Testis (tissue), 3 donors: ENCODE data around the gene TXNRD3. TPM values are rescaled to one million over a fixed set of nuclear protein-coding genes. Genes with fewer than 3 reads are reported as not detected.

Experiments
- DNase-seq: peaks from one replicate; pipeline ENCODE4 v3.0.0-alpha.2; 2019
- H3K27ac ChIP-seq, 2 donors: fragments of 200-600 bp; sonication (generic); one replicate each; pipeline ENCODE4 v1.5.1; 2019
- H3K27me3 ChIP-seq: fragments of 200-600 bp; sonication (generic); one replicate; pipeline ENCODE4 v1.5.1; 2019
- H3K36me3 ChIP-seq: fragments of 200-600 bp; sonication (generic); one replicate; pipeline ENCODE4 v1.5.1; 2017; ENCODE audit warnings: low read depth; ENCODE audit errors: missing control alignments
- H3K4me1 ChIP-seq: fragments of 200-600 bp; sonication (generic); one replicate; pipeline ENCODE4 v1.5.1; 2019
- H3K4me3 ChIP-seq, 2 donors: fragments of 200-600 bp; sonication (generic); one replicate each; pipeline ENCODE4 v1.5.1; 2017 to 2019
- H3K9me3 ChIP-seq: fragments of 200-600 bp; sonication (generic); one replicate; pipeline ENCODE4 v1.5.1; 2017
- POLR2A ChIP-seq: fragments of 450-650 bp; IDR thresholded peaks from one replicate; pipeline ENCODE4 v1.6.1; 2017; ENCODE audit warnings: antibody characterized with exemption, mild to moderate bottlenecking, moderate library complexity
- WGBS, 2 donors: methylation state at CpG; one replicate each; pipeline ENCODE4 v1.1.5; 2018; 5-methylcytosine and 5-hydroxymethylcytosine counted together
- intact Hi-C: fragments of 100-400 bp; cut with DNase I; formaldehyde crosslinking; loops from one replicate; pipeline ENCODE4 v1.15.1; 2023; ENCODE audit warnings: low total_unique reads
- polyA plus RNA-seq: library from polyadenylated mRNA; stranded (reverse); fragments of 350-450 nt; fragmentation: Illumina TruSeq; extraction: RNeasy Lipid Tissue Mini Kit (QIAGEN cat#74804); gene quantifications from one replicate; pipeline ENCODE4 v1.2.3, GENCODE V29; 2014; ENCODE audit warnings: low read depth, low replicate concordance; ENCODE audit not compliant: insufficient read depth
- total RNA-seq, 2 donors: library from RNA; depleted of rRNA; stranded (reverse); fragments of >200 nt; gene quantifications; one replicate each; pipeline ENCODE4 v1.2.3, GENCODE V29; 2016
- TF ChIP-seq, protein P1 (sequence below), 3 experiments: fragments of 450-650 bp in 2 of 3; fragments of 200-600 bp in 1 of 3; sonication (generic) in 1 of 3; IDR thresholded peaks; one replicate each; pipeline ENCODE4 v1.5.1; 2016 to 2019; ENCODE audit warnings: antibody characterized with exemption in 3 of 3, mild to moderate bottlenecking in 2 of 3, moderate library complexity in 1 of 3

The TXNRD3 gene
- total and polyA plus RNA-seq, 3 donors from 2014 or later = 25.7 to 67.9 (median 34.3) TPM

DNA sequence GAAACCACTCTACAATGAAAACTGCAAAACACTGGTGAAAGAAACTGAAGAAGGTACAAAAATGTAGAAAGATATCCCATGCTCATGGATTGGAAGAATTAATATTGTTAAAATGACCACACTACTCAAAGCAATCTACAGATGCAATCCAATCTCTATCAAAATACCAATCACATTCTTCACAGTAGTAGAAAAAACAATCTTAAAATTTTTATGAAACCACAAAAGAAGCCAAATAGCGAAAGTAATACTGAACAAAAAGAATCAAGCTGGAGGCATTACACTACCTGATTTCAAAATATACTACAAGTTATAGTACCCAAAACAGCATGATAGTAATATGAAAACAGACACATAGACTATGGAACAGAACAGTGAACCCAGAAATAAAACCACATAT, 36.9 kb downstream of the TXNRD3 start:
- DNase-seq = no peak
- TF ChIP-seq, protein P1, sequence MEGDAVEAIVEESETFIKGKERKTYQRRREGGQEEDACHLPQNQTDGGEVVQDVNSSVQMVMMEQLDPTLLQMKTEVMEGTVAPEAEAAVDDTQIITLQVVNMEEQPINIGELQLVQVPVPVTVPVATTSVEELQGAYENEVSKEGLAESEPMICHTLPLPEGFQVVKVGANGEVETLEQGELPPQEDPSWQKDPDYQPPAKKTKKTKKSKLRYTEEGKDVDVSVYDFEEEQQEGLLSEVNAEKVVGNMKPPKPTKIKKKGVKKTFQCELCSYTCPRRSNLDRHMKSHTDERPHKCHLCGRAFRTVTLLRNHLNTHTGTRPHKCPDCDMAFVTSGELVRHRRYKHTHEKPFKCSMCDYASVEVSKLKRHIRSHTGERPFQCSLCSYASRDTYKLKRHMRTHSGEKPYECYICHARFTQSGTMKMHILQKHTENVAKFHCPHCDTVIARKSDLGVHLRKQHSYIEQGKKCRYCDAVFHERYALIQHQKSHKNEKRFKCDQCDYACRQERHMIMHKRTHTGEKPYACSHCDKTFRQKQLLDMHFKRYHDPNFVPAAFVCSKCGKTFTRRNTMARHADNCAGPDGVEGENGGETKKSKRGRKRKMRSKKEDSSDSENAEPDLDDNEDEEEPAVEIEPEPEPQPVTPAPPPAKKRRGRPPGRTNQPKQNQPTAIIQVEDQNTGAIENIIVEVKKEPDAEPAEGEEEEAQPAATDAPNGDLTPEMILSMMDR (IDR thresholded peaks at IDR 0.05) = no peak
- no peak for TF ChIP-seq POLR2A
- Histone ChIP-seq H3K9me3 (no peaks in the 10 kb centered on the region), H3K27me3 (no peaks in the 10 kb centered on the region), H3K4me1 (no peaks in the 10 kb centered on the region), H3K36me3 (no peaks in the 10 kb centered on the region), H3K4me3 (no peak overlapping the region), H3K27ac (no peak overlapping the region)
- intact Hi-C loops = no loop called here
- WGBS, 2 donors = 95 to 98% methylated on average over 1 of the region's 1 CpG

DNA sequence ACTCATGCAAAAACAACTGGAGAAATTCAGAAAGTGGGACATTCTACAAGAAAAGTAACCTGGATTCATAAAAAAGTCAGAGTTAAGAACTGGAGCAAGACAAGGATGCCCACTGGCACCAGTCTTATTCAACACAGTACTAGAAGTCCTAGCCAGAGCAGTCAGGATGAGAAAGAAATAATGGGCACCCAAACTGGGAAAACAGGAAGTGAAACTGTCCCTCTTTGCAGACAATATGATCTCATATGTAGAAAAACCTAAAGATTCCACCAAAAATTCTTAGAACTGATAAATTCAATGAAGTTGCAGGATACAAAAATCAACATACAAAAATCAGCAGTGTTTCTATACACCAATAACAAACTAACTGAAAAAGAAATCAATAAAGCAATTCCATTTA, 37.4 kb downstream of the TXNRD3 start:
- no peak for DNase-seq
- intact Hi-C loops = no loop called here
- H3K36me3 ChIP-seq = no peaks in the 10 kb centered on the region
- no peak overlapping the region for H3K27ac ChIP-seq
- no peaks in the 10 kb centered on the region for H3K4me1 ChIP-seq
- H3K27me3 ChIP-seq = no peaks in the 10 kb centered on the region
- H3K4me3 ChIP-seq = no peak overlapping the region
- TF ChIP-seq, protein P1 (IDR thresholded peaks at IDR 0.05) = no peak
- no peak for TF ChIP-seq POLR2A
- H3K9me3 ChIP-seq = no peaks in the 10 kb centered on the region

DNA sequence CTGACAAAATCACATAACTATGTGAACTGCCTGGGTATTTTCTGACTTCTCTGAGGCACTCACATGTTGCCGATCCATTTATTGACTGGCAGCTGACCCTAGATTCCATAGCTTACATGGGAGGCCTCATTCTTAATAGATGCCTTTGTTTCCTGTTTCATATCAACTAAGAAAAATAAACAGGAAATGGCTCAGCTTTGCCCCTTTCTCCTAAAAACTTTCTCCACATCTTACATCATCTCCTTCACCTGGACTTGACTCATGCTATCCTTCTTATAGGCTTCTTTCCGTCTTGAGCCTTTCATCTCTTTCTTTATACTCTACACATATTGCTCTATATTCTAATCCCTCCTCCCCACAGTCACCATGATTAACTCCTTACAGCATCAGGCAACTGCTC, 38.0 kb downstream of the TXNRD3 start:
- Histone ChIP-seq H3K9me3 (no peaks in the 10 kb centered on the region), H3K36me3 (no peaks in the 10 kb centered on the region), H3K27ac (no peak overlapping the region), H3K4me1 (no peaks in the 10 kb centered on the region), H3K27me3 (no peaks in the 10 kb centered on the region), H3K4me3 (no peak overlapping the region)
- intact Hi-C loops = no loop called here
- TF ChIP-seq, protein P1 (IDR thresholded peaks at IDR 0.05) = no peak
- TF ChIP-seq POLR2A = no peak
- no peak for DNase-seq
- 89 to 92% methylated on average over 2 of the region's 2 CpGs for WGBS, 2 donors

DNA sequence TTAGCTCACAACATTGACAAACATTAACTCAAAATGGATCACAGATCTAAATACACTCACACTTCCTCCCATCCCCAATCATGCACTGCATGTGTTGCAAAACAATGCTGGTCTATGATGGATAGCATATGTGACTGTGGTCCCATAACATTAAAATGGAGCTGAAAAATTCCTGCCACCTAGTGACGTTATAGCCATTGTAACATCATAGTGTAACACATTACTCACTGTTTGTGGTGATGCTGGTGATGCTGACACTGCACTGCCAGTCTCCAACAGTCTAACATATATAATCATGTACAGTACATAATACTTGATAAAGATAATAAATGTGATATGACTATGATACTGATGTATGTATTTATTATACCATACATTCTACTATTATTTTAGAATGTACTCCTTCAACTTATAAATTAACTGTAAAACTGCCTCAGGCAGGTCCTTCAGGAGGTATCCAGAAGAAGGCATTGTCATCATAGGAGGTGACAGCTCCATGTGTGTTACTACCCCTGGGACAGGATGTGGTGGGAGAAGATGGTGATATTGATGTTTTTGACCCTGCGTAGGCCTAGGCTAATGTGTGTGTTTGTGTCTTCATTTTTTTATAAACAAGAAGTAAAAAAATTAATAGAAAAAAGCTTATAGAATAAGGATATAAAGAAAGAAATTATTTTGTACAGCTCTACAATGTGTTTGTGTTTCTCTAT, 41.3 kb downstream of the TXNRD3 start:
- Histone ChIP-seq H3K4me3 (no peak overlapping the region), H3K27ac (no peak overlapping the region), H3K4me1 (no peaks in the 10 kb centered on the region), H3K9me3 (no peaks in the 10 kb centered on the region), H3K36me3 (no peaks in the 10 kb centered on the region), H3K27me3 (no peaks in the 10 kb centered on the region)
- no peak for DNase-seq
- intact Hi-C loops = no loop called here
- WGBS, 2 donors = 70 to 79% methylated on average over 2 of the region's 2 CpGs
- TF ChIP-seq, protein P1 (IDR thresholded peaks at IDR 0.05) = no peak
- no peak for TF ChIP-seq POLR2A
